Thyroid gland (tissue), 4 donors: ENCODE results near the gene PTH1R. TPM values are rescaled to one million over a fixed set of nuclear protein-coding genes. Genes with fewer than 3 reads are reported as not detected.
A peak's percentile ranks its signal among the peaks of the same experiment; 100 is the strongest.

Experiments
- DNase-seq, 2 donors: peaks; one replicate each; pipeline ENCODE4 v3.0.0-alpha.2; 2019
- H3K27ac ChIP-seq, 3 donors: fragments of 200-600 bp; sonication (generic); 1 replicate in 2 of 3; 2 replicates in 1 of 3; pipeline ENCODE4 v1.5.1; 2016 to 2019; ENCODE audit warnings: mild to moderate bottlenecking in 1 of 3, moderate library complexity in 1 of 3
- H3K27me3 ChIP-seq: fragments of 200-600 bp; sonication (generic); one replicate; pipeline ENCODE4 v1.5.1; 2019
- H3K36me3 ChIP-seq, 2 donors: fragments of 200-600 bp; sonication (generic); one replicate each; pipeline ENCODE4 v1.5.1; 2016 to 2019
- H3K4me1 ChIP-seq, 2 donors: fragments of 200-600 bp; sonication (generic); one replicate each; pipeline ENCODE4 v1.5.1; 2017 to 2019
- H3K4me3 ChIP-seq, 3 donors: fragments of 200-600 bp; sonication (generic); replicated peaks in 1 of 3; 1 replicate in 2 of 3; 2 replicates in 1 of 3; pipeline ENCODE4 v1.5.1; 2016; ENCODE audit warnings: mild to moderate bottlenecking in 1 of 3
- H3K9me3 ChIP-seq: fragments of 200-600 bp; sonication (generic); one replicate; pipeline ENCODE4 v1.5.1; 2017
- POLR2A ChIP-seq, 2 donors: fragments of 450-650 bp; IDR thresholded peaks; one replicate each; pipeline ENCODE4 v1.6.1; 2017; ENCODE audit warnings: antibody characterized with exemption in 2 of 2, mild to moderate bottlenecking in 2 of 2, moderate library complexity in 1 of 2
- WGBS, 2 donors: methylation state at CpG; one replicate each; pipeline ENCODE4 v1.1.5; 2017; 5-methylcytosine and 5-hydroxymethylcytosine counted together
- intact Hi-C: fragments of 100-400 bp; cut with DNase I; formaldehyde crosslinking; loops from one replicate; pipeline ENCODE4 v1.15.1; 2023
- small RNA-seq: library from RNA; depleted of rRNA; stranded (forward); fragments of <200 nt; gene quantifications from one replicate; pipeline ENCODE3, GENCODE V24; 2016
- total RNA-seq, 4 donors: library from RNA; depleted of rRNA; stranded (reverse); fragments of >200 nt; gene quantifications; one replicate each; pipeline ENCODE4 v1.2.3, GENCODE V29; 2016
- TF ChIP-seq, protein P1 (sequence below), 6 experiments: fragments of 200-600 bp in 3 of 6; fragments of 450-650 bp in 3 of 6; sonication (generic) in 3 of 6; IDR thresholded peaks; one replicate each; pipeline ENCODE4 v1.5.1; 2016 to 2019; ENCODE audit warnings: antibody characterized with exemption in 6 of 6, mild to moderate bottlenecking in 2 of 6, inconsistent platforms in 1 of 6, moderate library complexity in 1 of 6

The PTH1R gene
- total RNA-seq, 4 donors from 2014 or later = 1.2 to 10.6 (median 4.4) TPM

DNA sequence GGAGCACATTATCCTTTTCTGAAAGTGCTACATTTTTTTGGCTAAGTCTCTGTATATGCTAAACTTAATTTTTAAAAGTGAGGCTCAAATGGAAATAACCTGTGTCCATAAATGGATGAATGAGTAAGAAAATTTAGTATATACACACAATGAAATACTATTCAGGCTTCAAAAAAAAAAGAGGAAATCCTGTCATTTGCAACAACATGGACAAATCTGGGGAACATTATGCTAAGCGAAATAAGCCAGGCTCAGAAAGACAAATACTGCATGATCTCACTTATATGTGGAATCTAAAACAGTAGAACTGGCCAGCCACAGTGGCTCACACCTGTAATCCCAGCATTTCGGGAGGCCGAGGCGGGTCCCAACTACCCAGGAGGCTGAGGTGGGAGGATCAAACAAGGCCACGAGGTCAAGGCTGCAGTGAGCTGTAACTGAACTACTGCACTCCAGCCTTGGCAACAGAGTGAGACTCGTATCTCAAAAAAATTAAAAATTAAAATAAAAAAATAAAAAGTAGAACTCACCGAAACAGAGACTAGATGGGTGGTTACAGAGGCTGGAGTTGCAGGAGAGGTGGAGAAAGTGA lies 73.2 kb downstream of the PTH1R start:
- DNase-seq = no peak
- TF ChIP-seq, protein P1, sequence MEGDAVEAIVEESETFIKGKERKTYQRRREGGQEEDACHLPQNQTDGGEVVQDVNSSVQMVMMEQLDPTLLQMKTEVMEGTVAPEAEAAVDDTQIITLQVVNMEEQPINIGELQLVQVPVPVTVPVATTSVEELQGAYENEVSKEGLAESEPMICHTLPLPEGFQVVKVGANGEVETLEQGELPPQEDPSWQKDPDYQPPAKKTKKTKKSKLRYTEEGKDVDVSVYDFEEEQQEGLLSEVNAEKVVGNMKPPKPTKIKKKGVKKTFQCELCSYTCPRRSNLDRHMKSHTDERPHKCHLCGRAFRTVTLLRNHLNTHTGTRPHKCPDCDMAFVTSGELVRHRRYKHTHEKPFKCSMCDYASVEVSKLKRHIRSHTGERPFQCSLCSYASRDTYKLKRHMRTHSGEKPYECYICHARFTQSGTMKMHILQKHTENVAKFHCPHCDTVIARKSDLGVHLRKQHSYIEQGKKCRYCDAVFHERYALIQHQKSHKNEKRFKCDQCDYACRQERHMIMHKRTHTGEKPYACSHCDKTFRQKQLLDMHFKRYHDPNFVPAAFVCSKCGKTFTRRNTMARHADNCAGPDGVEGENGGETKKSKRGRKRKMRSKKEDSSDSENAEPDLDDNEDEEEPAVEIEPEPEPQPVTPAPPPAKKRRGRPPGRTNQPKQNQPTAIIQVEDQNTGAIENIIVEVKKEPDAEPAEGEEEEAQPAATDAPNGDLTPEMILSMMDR (IDR thresholded peaks at IDR 0.05) = no peak
- TF ChIP-seq POLR2A (IDR thresholded peaks at IDR 0.05) = no peak
- no peak overlapping the region for H3K4me3 ChIP-seq
- H3K36me3 ChIP-seq = no peaks in the 10 kb centered on the region
- peak overlapping the region in 1 of 3 donors; percentile 10 for H3K27ac ChIP-seq
- H3K27me3 ChIP-seq = no peaks in the 10 kb centered on the region
- 80 to 83% methylated on average over 7 of the region's 7 CpGs for WGBS, 2 donors
- intact Hi-C loops = no loop called here
- H3K4me1 ChIP-seq = peaks cover 41 to 75% of the 10 kb centered on the region in 2 donors
- no peaks in the 10 kb centered on the region for H3K9me3 ChIP-seq

DNA sequence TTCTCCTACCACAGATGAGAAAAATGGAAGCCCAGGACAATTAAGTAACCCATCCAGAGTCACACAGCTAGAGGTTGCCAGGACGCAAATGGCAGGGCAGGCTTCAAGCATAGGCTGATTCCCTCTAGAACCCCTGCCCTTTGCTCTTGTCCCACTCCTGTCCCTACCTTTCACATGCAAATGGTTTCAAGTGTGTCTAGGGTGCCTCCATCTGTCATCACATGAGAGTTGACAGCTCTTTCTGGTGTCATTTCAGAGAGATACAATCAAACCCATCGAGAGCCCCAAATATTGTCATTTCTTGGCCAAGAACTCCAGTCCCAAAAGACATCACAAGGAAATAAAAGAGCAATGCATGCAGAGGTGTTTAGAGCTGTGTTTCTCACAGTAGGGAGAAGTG lies 75.3 kb downstream of the PTH1R start:
- TF ChIP-seq, protein P1 (IDR thresholded peaks at IDR 0.05) = no peak
- no peak for TF ChIP-seq POLR2A (IDR thresholded peaks at IDR 0.05)
- Histone ChIP-seq H3K4me3 (no peak overlapping the region), H3K4me1 (peaks cover 33 to 72% of the 10 kb centered on the region in 2 donors), H3K9me3 (no peaks in the 10 kb centered on the region), H3K27ac (no peak overlapping the region), H3K36me3 (no peaks in the 10 kb centered on the region), H3K27me3 (no peaks in the 10 kb centered on the region)
- WGBS, 2 donors = 85 to 87% methylated on average over 2 of the region's 2 CpGs
- intact Hi-C loops = no loop called here
- no peak for DNase-seq

Small RNA genes within 50 kb of the gene (small RNA-seq; reads per million reads assigned to genes)
- gene AC109583.2 = not detected

Other genes with a start within 250 kb of the PTH1R start
- gene ALS2CL, start 184.0 kb upstream of the PTH1R start, total RNA-seq = 10 to 100 TPM; 55.8 to 68.5 (median 63.7) TPM
- 1 to 10 TPM in 2 of 4 donors, under 1 TPM in 1, not detected in 1; 0.83 to 1.3 (median 1.1) TPM for gene TMIE, start 176.3 kb upstream of the PTH1R start, total RNA-seq
- 1 to 10 TPM; 1.7 to 6.0 (median 3.6) TPM for gene PRSS50, start 159.9 kb upstream of the PTH1R start, total RNA-seq
- gene MYL3, start 14.3 kb upstream of the PTH1R start, total RNA-seq = 1 to 10 TPM in 2 of 4 donors, not detected in 2; 1.8 to 2.8 TPM
- 10 to 100 TPM; 43.2 to 60.6 (median 51.8) TPM for gene CCDC12, start 99.0 kb downstream of the PTH1R start, total RNA-seq
- gene NBEAL2, start 101.9 kb downstream of the PTH1R start, total RNA-seq = 10 to 100 TPM; 19.4 to 38.6 (median 27.5) TPM